A549 (cell line): ENCODE measurements around the gene PDE8A. TPM values are rescaled to one million over a fixed set of nuclear protein-coding genes. Genes with fewer than 3 reads are reported as not detected.

Source experiments
- ATAC-seq, 2 experiments: fragments of 200-7000 bp in 1 of 2; fragments of >200 bp in 1 of 2; cut with Nextera tagmentation in 1 of 2; cut with Tn5 transposase in 1 of 2; 3 replicates each; pipeline versions ENCODE4 v1.8.0 to v1.9.1; 2018 to 2020; ENCODE audit warnings: mild to moderate bottlenecking in 1 of 2, moderate library complexity in 1 of 2
- CTCF ChIA-PET: fragments of 300-600 bp; sonication (Branson Sonifier 250); formaldehyde crosslinking; extraction: SDS; loops from one replicate; lab custom pipeline; 2021; ENCODE audit warnings: antibody characterized with exemption, inconsistent platforms; lab: Yijun Ruan, JAX
- POLR2A ChIA-PET: fragments of 350-600 bp; formaldehyde crosslinking; extraction: SDS; loops from one replicate; lab custom pipeline; 2021; ENCODE audit warnings: antibody characterized with exemption, inconsistent platforms; lab: Yijun Ruan, JAX
- DNase-seq, 2 experiments: peaks; one replicate each; pipeline versions ENCODE4 v3.0.0 to v3.0.0-alpha.2; 2011 to 2016; ENCODE audit warnings: low read depth in 1 of 2, low spot score in 1 of 2
- FAIRE-seq: peaks from 2 replicates; lab custom pipeline; 2011; peaks lifted over from hg19 to GRCh38; lab: Jason Lieb, UNC
- H3K27ac ChIP-seq, 2 experiments: fragments of >200 bp; sonication (Bioruptor Twin); formaldehyde crosslinking; 3 replicates each; pipeline ENCODE4 v1.5.1; 2016 to 2017
- H3K4me1 ChIP-seq: fragments of >200 bp; sonication (Bioruptor Twin); formaldehyde crosslinking; 3 replicates; pipeline ENCODE4 v1.6.1; 2016
- H3K4me2 ChIP-seq: fragments of >200 bp; sonication (Bioruptor Twin); formaldehyde crosslinking; 3 replicates; pipeline ENCODE4 v1.6.1; 2016
- H3K4me3 ChIP-seq: fragments of >200 bp; sonication (Bioruptor Twin); formaldehyde crosslinking; 3 replicates; pipeline ENCODE4 v1.5.1; 2016
- H3K9me3 ChIP-seq: fragments of >200 bp; sonication (Bioruptor Twin); formaldehyde crosslinking; 3 replicates; pipeline ENCODE4 v1.6.1; 2016
- BHLHE40 ChIP-seq: IDR thresholded peaks from 2 replicates; pipeline ENCODE4 v1.6.1; 2012; ENCODE audit warnings: low read depth, low read length, inconsistent platforms
- CEBPB ChIP-seq, 2 experiments: fragments of >200 bp in 1 of 2; sonication (Bioruptor Twin) in 1 of 2; formaldehyde crosslinking in 1 of 2; IDR thresholded peaks; 2 replicates each; pipeline ENCODE4 v1.6.1; 2012 to 2016
- FOSL2 ChIP-seq, 2 experiments: fragments of 450-650 bp in 1 of 2; fragments of >200 bp in 1 of 2; sonication (Bioruptor Twin) in 1 of 2; formaldehyde crosslinking; IDR thresholded peaks; 2 replicates each; pipeline versions ENCODE4 v1.5.0 to v1.6.1; 2016 to 2020; ENCODE audit warnings: mild to moderate bottlenecking in 1 of 2, moderate library complexity in 1 of 2
- GATA3 ChIP-seq: IDR thresholded peaks from 2 replicates; pipeline ENCODE4 v1.6.1; 2012; ENCODE audit warnings: borderline replicate concordance
- HDAC2 ChIP-seq: fragments of 200-600 bp; sonication (generic); IDR thresholded peaks from 2 replicates; pipeline ENCODE4 v1.6.1; 2016
- HOXA7 ChIP-seq: fragments of 250-450 bp; sonication (Bioruptor Pico); IDR thresholded peaks from 2 replicates; pipeline ENCODE4 v1.5.0; 2020; ENCODE audit warnings: mild to moderate bottlenecking, moderate library complexity
- JUNB ChIP-seq: fragments of >200 bp; sonication (Bioruptor Twin); formaldehyde crosslinking; IDR thresholded peaks from 2 replicates; pipeline ENCODE4 v1.6.1; 2016
- KDM5A ChIP-seq: fragments of 200-600 bp; sonication (generic); IDR thresholded peaks from 2 replicates; pipeline ENCODE4 v1.6.1; 2016; ENCODE audit warnings: antibody characterized with exemption, mild to moderate bottlenecking
- MAFK ChIP-seq: fragments of 450-650 bp; IDR thresholded peaks from 2 replicates; pipeline ENCODE4 v1.6.1; 2014; ENCODE audit not compliant: partially characterized antibody
- PHF8 ChIP-seq: fragments of 200-600 bp; sonication (generic); IDR thresholded peaks from 2 replicates; pipeline ENCODE4 v1.6.1; 2016; ENCODE audit warnings: low read depth, mild to moderate bottlenecking, antibody characterized with exemption, moderate library complexity, borderline replicate concordance
- SMC3 ChIP-seq: fragments of >200 bp; sonication (Bioruptor Twin); formaldehyde crosslinking; IDR thresholded peaks from 3 replicates; pipeline ENCODE4 v1.6.1; 2018; ENCODE audit warnings: inconsistent platforms
- TFCP2L1 ChIP-seq: fragments of 250-450 bp; sonication (Bioruptor Pico); IDR thresholded peaks from 2 replicates; pipeline ENCODE4 v1.5.0; 2021; ENCODE audit warnings: mild to moderate bottlenecking
- ZFP36 ChIP-seq: fragments of 450-650 bp; IDR thresholded peaks from 2 replicates; pipeline ENCODE4 v1.6.1; 2014; ENCODE audit warnings: borderline replicate concordance; ENCODE audit not compliant: partially characterized antibody
- ZSCAN20 ChIP-seq: fragments of 250-450 bp; sonication (Bioruptor Pico); IDR thresholded peaks from 2 replicates; pipeline ENCODE4 v1.8.0; 2022; ENCODE audit warnings: mild to moderate bottlenecking, moderate library complexity
- WGBS: methylation state at CpG from one replicate; pipeline ENCODE4 v1.1.6; 2017; ENCODE audit errors: missing lambda C conversion rate; 5-methylcytosine and 5-hydroxymethylcytosine counted together
- polyA plus RNA-seq, 4 experiments: library from polyadenylated mRNA; depleted of rRNA in 3 of 4; stranded (reverse); fragments of >200 nt; fragmentation: RNase III in 1 of 4; extraction: RNeasy Plus Mini Kit Qiagen cat#74134 plus additional on column Dnase treatment in 1 of 4; gene quantifications; 2 replicates in 3 of 4; 3 replicates in 1 of 4; pipeline ENCODE4 v1.2.3, GENCODE V29; 2011 to 2017
- TF ChIP-seq, protein P1 (sequence below): fragments of >200 bp; sonication (Bioruptor Twin); formaldehyde crosslinking; IDR thresholded peaks from 2 replicates; pipeline ENCODE4 v1.6.1; 2016
- TF ChIP-seq, protein P2 (sequence below): IDR thresholded peaks from 2 replicates; pipeline ENCODE4 v1.6.1; 2012
- TF ChIP-seq, protein P3 (sequence below): fragments of >200 bp; sonication (Bioruptor Twin); formaldehyde crosslinking; IDR thresholded peaks from 3 replicates; pipeline ENCODE4 v1.5.1; 2016
- TF ChIP-seq, protein P4 (sequence below): fragments of 250-450 bp; sonication (Bioruptor Pico); IDR thresholded peaks from 2 replicates; pipeline ENCODE4 v1.5.0; 2021; ENCODE audit warnings: mild to moderate bottlenecking, moderate library complexity, borderline replicate concordance
- TF ChIP-seq, protein P5 (sequence below): IDR thresholded peaks from 2 replicates; pipeline ENCODE4 v1.6.1; 2012

PDE8A gene
- polyA plus RNA-seq, 2 of the 4 experiments (the other 2 are of a cell fraction) = 45.3 to 204 TPM

DNA sequence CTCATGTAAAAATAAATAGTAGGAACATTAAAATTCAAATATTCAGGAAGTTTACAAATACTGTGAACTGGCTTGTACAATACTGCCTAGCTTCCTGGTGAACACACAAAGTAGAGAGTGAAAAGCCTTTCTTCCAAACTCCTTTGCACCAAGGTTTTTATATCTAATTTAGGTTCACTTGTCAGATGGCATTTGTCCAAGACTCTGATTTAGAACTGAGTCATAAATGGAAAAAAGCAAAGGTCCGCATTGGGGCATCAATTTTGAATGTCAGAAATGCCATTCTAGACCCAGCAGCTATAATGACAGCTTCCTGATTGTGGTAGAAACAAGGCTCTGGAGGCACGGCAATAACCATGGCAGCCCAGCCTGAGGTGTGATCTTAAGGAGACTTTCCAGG is 160.7 kb downstream of the PDE8A start:
- FAIRE-seq (no peak), ATAC-seq (peak; percentile 27 to 38; a peak in 4 of 6 replicates), DNase-seq (peak in 1 of 2 experiments; percentile 35)
- H3K9me3 ChIP-seq = no peaks in the 10 kb centered on the region
- POLR2A ChIA-PET = interaction anchor here (1.2 kb wide), 1 partner anchor 161 kb away, joined by 3 read pairs; no protein-coding TSS in a partner anchor
- no peak overlapping the region for H3K4me3 ChIP-seq
- H3K4me2 ChIP-seq = peak overlapping the region; percentile 26
- WGBS = 27% methylated on average over 2 of the region's 2 CpGs
- TF ChIP-seq FOSL2 (IDR thresholded peaks at IDR 0.05) (no peak), FOSL2 (CRISPR knock-in tag; IDR thresholded peaks at IDR 0.05) (peak; percentile 27; the same call in 1 of the 2 replicates), GATA3 (no peak), SMC3 (no peak)
- H3K27ac ChIP-seq = 0 out of 6 replicates have a peak overlapping the region, but pooled peaks of 1 of the 2 experiments have one; percentile 9
- CTCF ChIA-PET = interaction anchor here (1.1 to 2.0 kb wide), 4 partner anchors 9 to 543 kb away, joined by 3 to 7 read pairs (median 6); no protein-coding TSS in a partner anchor
- peaks cover 17% of the 10 kb centered on the region for H3K4me1 ChIP-seq

DNA sequence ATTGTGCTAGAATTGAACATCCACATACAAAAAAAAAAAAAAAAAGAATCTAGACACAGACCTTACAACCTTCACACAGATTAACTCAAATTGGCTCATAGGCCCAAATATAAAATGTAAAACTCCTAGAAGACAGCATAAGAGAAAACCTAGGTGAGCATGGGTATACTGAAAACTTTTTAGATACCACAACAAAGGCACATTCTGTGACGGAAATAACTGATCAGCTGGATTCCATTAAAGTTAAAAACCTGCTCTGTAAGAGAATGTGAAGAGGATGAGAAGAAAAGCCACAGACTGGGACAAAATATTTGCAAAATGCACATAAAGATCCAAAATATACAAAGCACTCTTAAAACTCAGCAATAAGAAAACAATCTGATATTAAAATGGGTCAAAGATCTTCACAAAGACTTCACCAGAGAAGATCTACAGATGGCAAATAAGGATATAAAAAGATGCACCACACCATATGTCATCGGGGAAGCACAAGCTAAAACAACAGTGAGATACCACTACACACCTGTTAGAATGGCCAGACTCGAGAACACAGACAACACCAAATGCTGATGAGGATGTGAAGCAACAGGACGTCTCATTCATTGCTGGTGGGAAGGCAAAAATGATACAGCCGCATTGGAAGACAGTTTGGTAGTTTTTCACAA is 167.9 kb downstream of the PDE8A start:
- POLR2A ChIA-PET = interaction anchor here (0.6 kb wide), 1 partner anchor 264 kb away, joined by 3 read pairs; no protein-coding TSS in a partner anchor
- CTCF ChIA-PET = interaction anchor here (0.6 to 2.5 kb wide), 5 partner anchors 18 to 194 kb away, joined by 3 to 7 read pairs (median 4); no protein-coding TSS in a partner anchor
- ATAC-seq = no peak
- no peak for FAIRE-seq
- DNase-seq = no peak
- H3K4me3 ChIP-seq = no peak overlapping the region
- no peak overlapping the region for H3K4me2 ChIP-seq
- TF ChIP-seq, protein P1, sequence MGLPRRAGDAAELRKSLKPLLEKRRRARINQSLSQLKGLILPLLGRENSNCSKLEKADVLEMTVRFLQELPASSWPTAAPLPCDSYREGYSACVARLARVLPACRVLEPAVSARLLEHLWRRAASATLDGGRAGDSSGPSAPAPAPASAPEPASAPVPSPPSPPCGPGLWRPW = no peak
- TF ChIP-seq ZSCAN20 (CRISPR knock-in tag) (no peak), BHLHE40 (no peak), TFCP2L1 (CRISPR knock-in tag) (no peak), KDM5A (no peak), SMC3 (no peak), HDAC2 (no peak), FOSL2 (IDR thresholded peaks at IDR 0.05) (no peak), FOSL2 (CRISPR knock-in tag; IDR thresholded peaks at IDR 0.05) (no peak), JUNB (no peak), PHF8 (no peak), ZFP36 (no peak), CEBPB (IDR thresholded peaks at IDR 0.05) (no peak), MAFK (no peak), HOXA7 (CRISPR knock-in tag) (no peak)
- TF ChIP-seq, protein P2, sequence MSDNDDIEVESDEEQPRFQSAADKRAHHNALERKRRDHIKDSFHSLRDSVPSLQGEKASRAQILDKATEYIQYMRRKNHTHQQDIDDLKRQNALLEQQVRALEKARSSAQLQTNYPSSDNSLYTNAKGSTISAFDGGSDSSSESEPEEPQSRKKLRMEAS = no peak
- TF ChIP-seq, protein P3, sequence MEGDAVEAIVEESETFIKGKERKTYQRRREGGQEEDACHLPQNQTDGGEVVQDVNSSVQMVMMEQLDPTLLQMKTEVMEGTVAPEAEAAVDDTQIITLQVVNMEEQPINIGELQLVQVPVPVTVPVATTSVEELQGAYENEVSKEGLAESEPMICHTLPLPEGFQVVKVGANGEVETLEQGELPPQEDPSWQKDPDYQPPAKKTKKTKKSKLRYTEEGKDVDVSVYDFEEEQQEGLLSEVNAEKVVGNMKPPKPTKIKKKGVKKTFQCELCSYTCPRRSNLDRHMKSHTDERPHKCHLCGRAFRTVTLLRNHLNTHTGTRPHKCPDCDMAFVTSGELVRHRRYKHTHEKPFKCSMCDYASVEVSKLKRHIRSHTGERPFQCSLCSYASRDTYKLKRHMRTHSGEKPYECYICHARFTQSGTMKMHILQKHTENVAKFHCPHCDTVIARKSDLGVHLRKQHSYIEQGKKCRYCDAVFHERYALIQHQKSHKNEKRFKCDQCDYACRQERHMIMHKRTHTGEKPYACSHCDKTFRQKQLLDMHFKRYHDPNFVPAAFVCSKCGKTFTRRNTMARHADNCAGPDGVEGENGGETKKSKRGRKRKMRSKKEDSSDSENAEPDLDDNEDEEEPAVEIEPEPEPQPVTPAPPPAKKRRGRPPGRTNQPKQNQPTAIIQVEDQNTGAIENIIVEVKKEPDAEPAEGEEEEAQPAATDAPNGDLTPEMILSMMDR = no peak
- TF ChIP-seq, protein P4, sequence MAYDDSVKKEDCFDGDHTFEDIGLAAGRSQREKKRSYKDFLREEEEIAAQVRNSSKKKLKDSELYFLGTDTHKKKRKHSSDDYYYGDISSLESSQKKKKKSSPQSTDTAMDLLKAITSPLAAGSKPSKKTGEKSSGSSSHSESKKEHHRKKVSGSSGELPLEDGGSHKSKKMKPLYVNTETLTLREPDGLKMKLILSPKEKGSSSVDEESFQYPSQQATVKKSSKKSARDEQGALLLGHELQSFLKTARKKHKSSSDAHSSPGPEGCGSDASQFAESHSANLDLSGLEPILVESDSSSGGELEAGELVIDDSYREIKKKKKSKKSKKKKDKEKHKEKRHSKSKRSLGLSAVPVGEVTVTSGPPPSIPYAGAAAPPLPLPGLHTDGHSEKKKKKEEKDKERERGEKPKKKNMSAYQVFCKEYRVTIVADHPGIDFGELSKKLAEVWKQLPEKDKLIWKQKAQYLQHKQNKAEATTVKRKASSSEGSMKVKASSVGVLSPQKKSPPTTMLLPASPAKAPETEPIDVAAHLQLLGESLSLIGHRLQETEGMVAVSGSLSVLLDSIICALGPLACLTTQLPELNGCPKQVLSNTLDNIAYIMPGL = no peak
- TF ChIP-seq, protein P5, sequence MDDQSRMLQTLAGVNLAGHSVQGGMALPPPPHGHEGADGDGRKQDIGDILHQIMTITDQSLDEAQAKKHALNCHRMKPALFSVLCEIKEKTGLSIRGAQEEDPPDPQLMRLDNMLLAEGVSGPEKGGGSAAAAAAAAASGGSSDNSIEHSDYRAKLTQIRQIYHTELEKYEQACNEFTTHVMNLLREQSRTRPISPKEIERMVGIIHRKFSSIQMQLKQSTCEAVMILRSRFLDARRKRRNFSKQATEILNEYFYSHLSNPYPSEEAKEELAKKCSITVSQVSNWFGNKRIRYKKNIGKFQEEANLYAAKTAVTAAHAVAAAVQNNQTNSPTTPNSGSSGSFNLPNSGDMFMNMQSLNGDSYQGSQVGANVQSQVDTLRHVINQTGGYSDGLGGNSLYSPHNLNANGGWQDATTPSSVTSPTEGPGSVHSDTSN = no peak
- 76% methylated on average over 5 of the region's 5 CpGs for WGBS
- no peaks in the 10 kb centered on the region for H3K4me1 ChIP-seq
- no peak overlapping the region for H3K27ac ChIP-seq
- no peaks in the 10 kb centered on the region for H3K9me3 ChIP-seq
